Measurements from ENCODE around the gene GDE1. TPM values are rescaled to one million over a fixed set of nuclear protein-coding genes. Genes with fewer than 3 reads are reported as not detected.

GDE1 gene
- total RNA-seq, 1 experiment from 2014 or later: 48.6 TPM

DNA sequence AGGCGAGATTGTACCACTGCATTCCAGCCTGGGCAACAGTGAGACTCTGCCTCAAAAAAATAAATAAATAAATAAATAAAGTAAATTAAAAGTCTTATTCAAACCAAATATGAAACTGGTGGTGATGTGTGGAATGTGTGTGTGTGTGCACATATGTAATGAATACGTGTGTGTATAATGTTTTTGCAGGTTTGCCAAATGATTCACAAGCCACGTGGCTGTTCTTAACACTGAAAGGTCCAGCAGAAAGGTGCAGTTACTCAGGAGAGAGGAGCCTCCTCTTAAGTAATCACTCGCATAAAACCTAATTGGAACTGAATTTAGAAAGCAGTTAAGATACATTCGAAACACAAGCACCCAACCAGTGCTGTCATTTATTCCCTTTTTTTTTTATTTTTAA lies 22.9 kb downstream of the GDE1 start:
- H2BK15ac ChIP-seq (ENCODE audit: low read depth, low read length): no peak overlapping the region
- H3K23me2 ChIP-seq (ENCODE audit: insufficient read length, low read depth, low read length, poor library complexity, severe bottlenecking): no peaks in the 10 kb centered on the region
- TF ChIP-seq CTCF (conservative IDR thresholded peaks at IDR 0.05): no peak
- DNase-seq: no peak
- no peaks in the 10 kb centered on the region for H3K9me3 ChIP-seq (ENCODE audit: control insufficient read depth, low read depth, low read length)
- H2BK120ac ChIP-seq (ENCODE audit: low read depth, low read length, poor library complexity, severe bottlenecking): no peak overlapping the region
- no peak overlapping the region for H3K4me2 ChIP-seq (ENCODE audit: insufficient read depth, insufficient read length, low read length)
- no peaks in the 10 kb centered on the region for H3K27me3 ChIP-seq (ENCODE audit: insufficient read depth, low read length)
- no peak overlapping the region for H3K14ac ChIP-seq (ENCODE audit: insufficient read depth, low read length)
- Mint-ChIP-seq H3K4me3 (no peak overlapping the region), H3K27ac (no peak overlapping the region), H3K4me1 (no peaks in the 10 kb centered on the region), H3K9me3 (no peaks in the 10 kb centered on the region), H3K27me3 (ENCODE audit: low read depth) (no peaks in the 10 kb centered on the region), H3K36me3 (ENCODE audit: insufficient read depth in 1 of 3, low read depth in 3 of 3) (peaks cover 20 to 45% (median 36%) of the 10 kb centered on the region in 3 experiments)
- no peak overlapping the region for H2BK5ac ChIP-seq (ENCODE audit: insufficient read length, low read length)
- H4K8ac ChIP-seq (replicated peaks; ENCODE audit: insufficient read length, low read depth, low read length): no peak overlapping the region
- H3K4me1 ChIP-seq (ENCODE audit: insufficient read depth, low read length): no peaks in the 10 kb centered on the region
- H3T11ph ChIP-seq (ENCODE audit: low read length): no peak overlapping the region
- no peaks in the 10 kb centered on the region for H3K79me2 ChIP-seq (ENCODE audit: insufficient read depth, low read length)
- H3K56ac ChIP-seq (ENCODE audit: insufficient read length, low read depth, low read length): no peak overlapping the region
- no peak overlapping the region for H3K18ac ChIP-seq (ENCODE audit: insufficient read length, low read depth, low read length)
- no peak overlapping the region for H3K27ac ChIP-seq (ENCODE audit: insufficient read length, low read depth, low read length)
- H4K20me1 ChIP-seq (ENCODE audit: control insufficient read depth, insufficient read depth, insufficient read length): no peaks in the 10 kb centered on the region
- H2AK5ac ChIP-seq (ENCODE audit: insufficient read length, low read length): no peak overlapping the region
- H4K5ac ChIP-seq (ENCODE audit: insufficient read length, low read depth, low read length): no peak overlapping the region
- no peak overlapping the region for H2BK12ac ChIP-seq (ENCODE audit: insufficient read length, low read depth, low read length)
- no peak overlapping the region for H3K23ac ChIP-seq (ENCODE audit: insufficient read length, low read depth, low read length)
- no peak overlapping the region for H3K4ac ChIP-seq (ENCODE audit: low read depth, low read length)
- no peak overlapping the region for H2AFZ ChIP-seq (ENCODE audit: low read length)
- WGBS (ENCODE audit: extremely low coverage, insufficient read length, low lambda C conversion rate): no CpG with 5 or more reads among the region's 5 CpGs
- no peak overlapping the region for H4K91ac ChIP-seq (ENCODE audit: insufficient read length, low read depth, low read length)
- H3K79me1 ChIP-seq (ENCODE audit: insufficient read depth, low read depth, low read length, poor library complexity, severe bottlenecking): no peaks in the 10 kb centered on the region
- no peak overlapping the region for H2BK20ac ChIP-seq (ENCODE audit: low read depth, low read length, poor library complexity, severe bottlenecking)
- no peak overlapping the region for H3K9ac ChIP-seq (ENCODE audit: extremely low read depth, insufficient read length, low read length)
